SK-N-SH treated with all-trans-retinoic acid at 6 μM for 48 hours (cell line): ENCODE data around the gene GTF2F1.
"Not testable (repeated sequence)": the region's sequence is repeated elsewhere in the genome, so short reads cannot be mapped to it uniquely, and the experiment has no call there.

Experiments used
- ATAC-seq: fragments of 200-7000 bp; cut with Tn5 transposase; 3 replicates; pipeline ENCODE4 v1.9.1; 2020; ENCODE audit warnings: mild to moderate bottlenecking, moderate library complexity
- BACH2 ChIP-seq: fragments of 250-450 bp; sonication (Bioruptor Pico); IDR thresholded peaks from 2 replicates; pipeline ENCODE4 v1.9.0; 2021; ENCODE audit warnings: mild to moderate bottlenecking, borderline replicate concordance
- CSDC2 ChIP-seq: fragments of 250-450 bp; sonication (Bioruptor Pico); IDR thresholded peaks from 2 replicates; pipeline ENCODE4 v1.5.0; 2020; ENCODE audit warnings: mild to moderate bottlenecking, moderate library complexity
- ESRRG ChIP-seq: fragments of 250-450 bp; sonication (Bioruptor Pico); IDR thresholded peaks from 2 replicates; pipeline ENCODE4 v1.6.1; 2021; ENCODE audit warnings: mild to moderate bottlenecking
- GLIS3 ChIP-seq: fragments of 250-450 bp; sonication (Bioruptor Pico); IDR thresholded peaks from 2 replicates; pipeline ENCODE4 v1.5.0; 2020; ENCODE audit warnings: mild to moderate bottlenecking, moderate library complexity
- ISL1 ChIP-seq: fragments of 250-450 bp; sonication (Bioruptor Pico); IDR thresholded peaks from 2 replicates; pipeline ENCODE4 v2.1.2; 2022; ENCODE audit warnings: mild to moderate bottlenecking, moderate library complexity
- OSR1 ChIP-seq: fragments of 250-450 bp; sonication (Bioruptor Pico); IDR thresholded peaks from 2 replicates; pipeline ENCODE4 v1.8.0; 2022; ENCODE audit warnings: moderate library complexity, mild to moderate bottlenecking, inconsistent platforms
- SNAI2 ChIP-seq: fragments of 250-450 bp; sonication (Bioruptor Pico); IDR thresholded peaks from 2 replicates; pipeline ENCODE4 v1.5.0; 2020; ENCODE audit warnings: mild to moderate bottlenecking, moderate library complexity
- TCF4 ChIP-seq: fragments of 250-450 bp; sonication (Bioruptor Pico); IDR thresholded peaks from 2 replicates; pipeline ENCODE4 v1.8.0; 2021; ENCODE audit warnings: mild to moderate bottlenecking, moderate library complexity, borderline replicate concordance
- TOX ChIP-seq: fragments of 250-450 bp; sonication (Bioruptor Pico); IDR thresholded peaks from 2 replicates; pipeline ENCODE4 v1.8.0; 2021; ENCODE audit warnings: mild to moderate bottlenecking, moderate library complexity, borderline replicate concordance
- ZC3H10 ChIP-seq: fragments of 250-450 bp; sonication (Bioruptor Pico); IDR thresholded peaks from 2 replicates; pipeline ENCODE4 v1.5.1; 2021; ENCODE audit warnings: mild to moderate bottlenecking, moderate library complexity
- ZFP3 ChIP-seq: fragments of 250-450 bp; sonication (Bioruptor Pico); IDR thresholded peaks from 2 replicates; pipeline ENCODE4 v1.5.0; 2020; ENCODE audit warnings: mild to moderate bottlenecking, moderate library complexity
- ZFP30 ChIP-seq: fragments of 450-650 bp; formaldehyde crosslinking; IDR thresholded peaks from 2 replicates; pipeline ENCODE4 v1.5.0; 2022; ENCODE audit warnings: mild to moderate bottlenecking, moderate library complexity
- ZNF565 ChIP-seq: fragments of 450-650 bp; formaldehyde crosslinking; conservative IDR thresholded peaks from 2 replicates; pipeline ENCODE4 v1.5.0; 2020; ENCODE audit warnings: low read depth, mild to moderate bottlenecking, moderate library complexity
- ZNF8 ChIP-seq: fragments of 450-650 bp; formaldehyde crosslinking; IDR thresholded peaks from 2 replicates; pipeline ENCODE4 v1.5.0; 2020; ENCODE audit warnings: mild to moderate bottlenecking, moderate library complexity
- TF ChIP-seq, protein P1 (sequence below): fragments of 250-450 bp; sonication (Bioruptor Pico); IDR thresholded peaks from 2 replicates; pipeline ENCODE4 v1.8.0; 2020; ENCODE audit warnings: mild to moderate bottlenecking, moderate library complexity, borderline replicate concordance
- TF ChIP-seq, protein P2 (sequence below): fragments of 250-450 bp; sonication (Bioruptor Pico); IDR thresholded peaks from 2 replicates; pipeline ENCODE4 v1.5.1; 2020; ENCODE audit warnings: low read depth, mild to moderate bottlenecking, moderate library complexity
- TF ChIP-seq, protein P3 (sequence below): fragments of 250-450 bp; sonication (Bioruptor Pico); IDR thresholded peaks from 2 replicates; pipeline ENCODE4 v1.5.1; 2021; ENCODE audit warnings: mild to moderate bottlenecking, moderate library complexity
- TF ChIP-seq, protein P4 (sequence below): fragments of 250-450 bp; sonication (Bioruptor Pico); IDR thresholded peaks from 2 replicates; pipeline ENCODE4 v1.8.0; 2021; ENCODE audit warnings: low read depth, mild to moderate bottlenecking, moderate library complexity, borderline replicate concordance
- TF ChIP-seq, protein P5 (sequence below): fragments of 250-450 bp; sonication (Bioruptor Pico); IDR thresholded peaks from 2 replicates; pipeline ENCODE4 v1.5.0; 2020; ENCODE audit warnings: mild to moderate bottlenecking, moderate library complexity

The GTF2F1 gene

DNA sequence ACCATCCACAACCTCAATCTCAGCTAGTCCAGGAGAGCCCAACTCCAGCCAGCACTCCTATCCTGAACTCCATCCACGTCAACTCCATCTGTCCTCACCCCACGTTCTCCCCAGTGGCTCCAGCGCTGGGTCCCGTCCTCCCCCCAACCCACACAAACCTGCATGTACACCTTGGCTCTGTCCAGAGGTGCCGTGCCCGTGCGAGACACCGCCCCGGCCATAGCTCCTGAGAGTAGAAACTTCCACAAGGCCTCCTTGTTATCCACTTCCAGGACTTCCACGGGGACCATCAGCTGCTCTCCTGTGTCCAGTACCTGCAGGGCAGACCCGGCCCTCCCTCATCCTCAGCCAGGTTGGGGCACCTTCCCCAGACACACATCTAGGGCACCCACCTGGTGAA, 38.9 kb upstream of the GTF2F1 start:
- TF ChIP-seq ZFP30 (CRISPR knock-in tag) (no peak), ZC3H10 (CRISPR knock-in tag) (no peak), TOX (CRISPR knock-in tag) (no peak), TCF4 (no peak), ESRRG (CRISPR knock-in tag) (no peak), GLIS3 (no peak), ISL1 (no peak), CSDC2 (CRISPR knock-in tag) (no peak), BACH2 (CRISPR knock-in tag) (no peak), ZFP3 (CRISPR knock-in tag) (no peak), SNAI2 (CRISPR knock-in tag) (no peak)
- TF ChIP-seq, protein P1, sequence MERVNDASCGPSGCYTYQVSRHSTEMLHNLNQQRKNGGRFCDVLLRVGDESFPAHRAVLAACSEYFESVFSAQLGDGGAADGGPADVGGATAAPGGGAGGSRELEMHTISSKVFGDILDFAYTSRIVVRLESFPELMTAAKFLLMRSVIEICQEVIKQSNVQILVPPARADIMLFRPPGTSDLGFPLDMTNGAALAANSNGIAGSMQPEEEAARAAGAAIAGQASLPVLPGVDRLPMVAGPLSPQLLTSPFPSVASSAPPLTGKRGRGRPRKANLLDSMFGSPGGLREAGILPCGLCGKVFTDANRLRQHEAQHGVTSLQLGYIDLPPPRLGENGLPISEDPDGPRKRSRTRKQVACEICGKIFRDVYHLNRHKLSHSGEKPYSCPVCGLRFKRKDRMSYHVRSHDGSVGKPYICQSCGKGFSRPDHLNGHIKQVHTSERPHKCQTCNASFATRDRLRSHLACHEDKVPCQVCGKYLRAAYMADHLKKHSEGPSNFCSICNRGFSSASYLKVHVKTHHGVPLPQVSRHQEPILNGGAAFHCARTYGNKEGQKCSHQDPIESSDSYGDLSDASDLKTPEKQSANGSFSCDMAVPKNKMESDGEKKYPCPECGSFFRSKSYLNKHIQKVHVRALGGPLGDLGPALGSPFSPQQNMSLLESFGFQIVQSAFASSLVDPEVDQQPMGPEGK (CRISPR knock-in tag): no peak
- TF ChIP-seq, protein P2, sequence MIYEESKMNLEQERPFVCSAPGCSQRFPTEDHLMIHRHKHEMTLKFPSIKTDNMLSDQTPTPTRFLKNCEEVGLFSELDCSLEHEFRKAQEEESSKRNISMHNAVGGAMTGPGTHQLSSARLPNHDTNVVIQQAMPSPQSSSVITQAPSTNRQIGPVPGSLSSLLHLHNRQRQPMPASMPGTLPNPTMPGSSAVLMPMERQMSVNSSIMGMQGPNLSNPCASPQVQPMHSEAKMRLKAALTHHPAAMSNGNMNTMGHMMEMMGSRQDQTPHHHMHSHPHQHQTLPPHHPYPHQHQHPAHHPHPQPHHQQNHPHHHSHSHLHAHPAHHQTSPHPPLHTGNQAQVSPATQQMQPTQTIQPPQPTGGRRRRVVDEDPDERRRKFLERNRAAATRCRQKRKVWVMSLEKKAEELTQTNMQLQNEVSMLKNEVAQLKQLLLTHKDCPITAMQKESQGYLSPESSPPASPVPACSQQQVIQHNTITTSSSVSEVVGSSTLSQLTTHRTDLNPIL (CRISPR knock-in tag): no peak
- TF ChIP-seq, protein P3, sequence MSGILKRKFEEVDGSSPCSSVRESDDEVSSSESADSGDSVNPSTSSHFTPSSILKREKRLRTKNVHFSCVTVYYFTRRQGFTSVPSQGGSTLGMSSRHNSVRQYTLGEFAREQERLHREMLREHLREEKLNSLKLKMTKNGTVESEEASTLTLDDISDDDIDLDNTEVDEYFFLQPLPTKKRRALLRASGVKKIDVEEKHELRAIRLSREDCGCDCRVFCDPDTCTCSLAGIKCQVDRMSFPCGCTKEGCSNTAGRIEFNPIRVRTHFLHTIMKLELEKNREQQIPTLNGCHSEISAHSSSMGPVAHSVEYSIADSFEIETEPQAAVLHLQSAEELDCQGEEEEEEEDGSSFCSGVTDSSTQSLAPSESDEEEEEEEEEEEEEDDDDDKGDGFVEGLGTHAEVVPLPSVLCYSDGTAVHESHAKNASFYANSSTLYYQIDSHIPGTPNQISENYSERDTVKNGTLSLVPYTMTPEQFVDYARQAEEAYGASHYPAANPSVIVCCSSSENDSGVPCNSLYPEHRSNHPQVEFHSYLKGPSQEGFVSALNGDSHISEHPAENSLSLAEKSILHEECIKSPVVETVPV (CRISPR knock-in tag): no peak
- TF ChIP-seq, protein P4, sequence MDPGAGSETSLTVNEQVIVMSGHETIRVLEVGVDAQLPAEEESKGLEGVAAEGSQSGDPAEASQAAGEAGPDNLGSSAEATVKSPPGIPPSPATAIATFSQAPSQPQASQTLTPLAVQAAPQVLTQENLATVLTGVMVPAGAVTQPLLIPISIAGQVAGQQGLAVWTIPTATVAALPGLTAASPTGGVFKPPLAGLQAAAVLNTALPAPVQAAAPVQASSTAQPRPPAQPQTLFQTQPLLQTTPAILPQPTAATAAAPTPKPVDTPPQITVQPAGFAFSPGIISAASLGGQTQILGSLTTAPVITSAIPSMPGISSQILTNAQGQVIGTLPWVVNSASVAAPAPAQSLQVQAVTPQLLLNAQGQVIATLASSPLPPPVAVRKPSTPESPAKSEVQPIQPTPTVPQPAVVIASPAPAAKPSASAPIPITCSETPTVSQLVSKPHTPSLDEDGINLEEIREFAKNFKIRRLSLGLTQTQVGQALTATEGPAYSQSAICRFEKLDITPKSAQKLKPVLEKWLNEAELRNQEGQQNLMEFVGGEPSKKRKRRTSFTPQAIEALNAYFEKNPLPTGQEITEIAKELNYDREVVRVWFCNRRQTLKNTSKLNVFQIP (CRISPR knock-in tag): no peak
- no peak for ATAC-seq

DNA sequence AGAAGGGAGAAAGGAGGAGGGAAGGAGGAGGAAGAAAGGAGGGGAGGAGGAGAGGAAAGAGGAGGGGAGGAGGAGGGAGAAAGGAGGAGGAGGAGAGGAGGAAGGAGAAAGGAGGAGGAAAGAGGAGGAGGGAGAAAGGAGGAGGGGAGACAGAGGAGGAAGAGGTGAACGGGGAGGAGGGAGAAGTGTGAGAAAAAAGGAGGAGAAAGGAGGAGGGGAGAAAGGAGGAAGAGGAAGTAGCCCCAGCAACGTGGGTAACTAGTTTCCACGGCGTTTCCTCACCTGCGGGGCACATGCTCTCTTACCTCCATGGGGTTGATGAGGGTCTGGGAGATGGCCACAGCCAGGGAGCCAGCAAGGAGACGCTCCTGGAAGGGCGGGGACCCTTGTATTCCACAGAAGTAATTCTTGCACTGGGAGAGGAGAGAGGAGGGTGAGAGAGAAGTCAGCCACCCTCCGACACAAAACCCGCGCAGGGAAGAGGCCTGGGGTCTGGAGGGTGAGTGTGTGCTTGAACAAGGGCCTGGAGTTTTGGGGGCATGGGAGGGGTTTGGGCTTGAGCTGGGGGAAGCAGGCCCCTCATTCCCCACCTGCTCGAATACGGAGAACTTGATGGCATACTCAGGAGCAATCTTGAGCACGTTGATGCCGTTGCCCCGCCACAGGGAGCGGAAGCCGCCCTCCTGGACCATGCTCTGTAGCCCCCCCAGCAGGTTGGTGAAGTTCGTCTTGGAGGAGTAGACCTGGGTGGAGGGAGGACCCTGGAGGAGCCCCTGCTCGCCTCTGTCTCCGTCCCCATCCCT, 36.7 kb upstream of the GTF2F1 start:
- ATAC-seq: no peak
- TF ChIP-seq ZNF8 (CRISPR knock-in tag) (no peak), ZFP3 (CRISPR knock-in tag) (no peak), TCF4 (no peak), CSDC2 (CRISPR knock-in tag) (no peak), OSR1 (CRISPR knock-in tag) (no peak), BACH2 (CRISPR knock-in tag) (no peak), TOX (CRISPR knock-in tag) (no peak), ZNF565 (no peak), ZC3H10 (CRISPR knock-in tag) (no peak), SNAI2 (CRISPR knock-in tag) (no peak), GLIS3 (no peak)
- TF ChIP-seq, protein P1 (CRISPR knock-in tag): no peak
- TF ChIP-seq, protein P2 (CRISPR knock-in tag): no peak
- TF ChIP-seq, protein P5, sequence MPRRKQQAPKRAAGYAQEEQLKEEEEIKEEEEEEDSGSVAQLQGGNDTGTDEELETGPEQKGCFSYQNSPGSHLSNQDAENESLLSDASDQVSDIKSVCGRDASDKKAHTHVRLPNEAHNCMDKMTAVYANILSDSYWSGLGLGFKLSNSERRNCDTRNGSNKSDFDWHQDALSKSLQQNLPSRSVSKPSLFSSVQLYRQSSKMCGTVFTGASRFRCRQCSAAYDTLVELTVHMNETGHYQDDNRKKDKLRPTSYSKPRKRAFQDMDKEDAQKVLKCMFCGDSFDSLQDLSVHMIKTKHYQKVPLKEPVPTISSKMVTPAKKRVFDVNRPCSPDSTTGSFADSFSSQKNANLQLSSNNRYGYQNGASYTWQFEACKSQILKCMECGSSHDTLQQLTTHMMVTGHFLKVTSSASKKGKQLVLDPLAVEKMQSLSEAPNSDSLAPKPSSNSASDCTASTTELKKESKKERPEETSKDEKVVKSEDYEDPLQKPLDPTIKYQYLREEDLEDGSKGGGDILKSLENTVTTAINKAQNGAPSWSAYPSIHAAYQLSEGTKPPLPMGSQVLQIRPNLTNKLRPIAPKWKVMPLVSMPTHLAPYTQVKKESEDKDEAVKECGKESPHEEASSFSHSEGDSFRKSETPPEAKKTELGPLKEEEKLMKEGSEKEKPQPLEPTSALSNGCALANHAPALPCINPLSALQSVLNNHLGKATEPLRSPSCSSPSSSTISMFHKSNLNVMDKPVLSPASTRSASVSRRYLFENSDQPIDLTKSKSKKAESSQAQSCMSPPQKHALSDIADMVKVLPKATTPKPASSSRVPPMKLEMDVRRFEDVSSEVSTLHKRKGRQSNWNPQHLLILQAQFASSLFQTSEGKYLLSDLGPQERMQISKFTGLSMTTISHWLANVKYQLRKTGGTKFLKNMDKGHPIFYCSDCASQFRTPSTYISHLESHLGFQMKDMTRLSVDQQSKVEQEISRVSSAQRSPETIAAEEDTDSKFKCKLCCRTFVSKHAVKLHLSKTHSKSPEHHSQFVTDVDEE (CRISPR knock-in tag): no peak
- TF ChIP-seq, protein P3 (CRISPR knock-in tag): no peak

DNA sequence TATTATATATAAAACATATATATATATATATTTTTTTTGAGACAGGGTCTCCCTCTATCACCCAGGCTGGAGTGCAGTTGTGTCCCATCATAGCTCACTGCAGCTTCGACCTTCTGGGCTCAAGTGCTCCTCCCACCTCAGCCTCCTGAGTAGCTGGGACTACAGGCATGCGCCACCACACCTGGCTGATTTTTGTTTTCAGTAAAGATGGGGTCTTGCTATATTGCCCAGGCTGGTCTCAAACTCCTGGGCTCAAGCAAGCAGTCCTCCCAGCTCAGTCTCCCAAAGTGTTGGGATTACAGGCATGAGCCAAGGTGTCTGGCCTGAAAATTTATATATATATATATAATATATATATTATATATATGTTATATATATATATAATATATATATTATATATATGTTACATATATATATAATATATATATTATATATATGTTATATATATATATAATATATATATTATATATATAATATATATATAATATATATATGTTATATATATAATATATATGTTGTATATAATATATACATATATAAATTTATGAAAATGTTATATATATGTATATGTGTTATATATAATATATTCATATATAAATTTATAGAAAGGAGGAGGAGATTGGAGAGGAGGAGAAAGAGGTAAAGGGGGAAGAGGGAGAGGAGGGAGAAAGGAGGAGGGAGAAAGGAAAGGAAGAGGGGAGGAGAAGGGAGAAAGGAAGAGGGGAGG, 35.9 kb upstream of the GTF2F1 start:
- ATAC-seq: not testable (repeated sequence)
